ENCODE results near the gene EYA2. TPM values are rescaled to one million over a fixed set of nuclear protein-coding genes. Genes with fewer than 3 reads are reported as not detected.

The EYA2 gene
- total and polyA plus RNA-seq, 4 donors = 0.17 to 0.54 (median 0.23) TPM; not detected in 1

DNA sequence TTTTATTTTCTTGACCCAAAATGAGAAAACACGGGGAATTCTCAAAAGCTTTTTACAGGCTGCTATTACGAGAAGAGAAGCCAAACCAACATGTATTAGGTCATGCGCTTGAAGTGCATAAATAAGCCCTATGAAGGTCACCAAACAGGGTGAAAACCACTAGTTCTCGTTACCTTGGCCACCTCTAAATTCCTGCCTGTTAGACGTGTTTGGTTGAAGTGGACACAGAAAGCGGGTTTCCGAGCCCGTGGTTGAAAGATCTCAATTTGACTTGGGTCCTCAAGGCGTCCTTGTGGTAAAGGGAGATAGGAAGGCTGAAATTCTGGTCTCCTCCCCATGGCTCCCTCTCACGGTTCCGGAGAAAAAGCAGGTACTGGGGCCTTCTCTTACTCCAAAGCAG is 6.2 kb downstream of the EYA2 start:
- no peak for DNase-seq (ENCODE audit: low spot score)
- Histone ChIP-seq H3K27ac (ENCODE audit: low read depth in 1 of 2, low read length in 2 of 2) (no peak overlapping the region), H3K9me3 (ENCODE audit: control insufficient read depth in 4 of 4, low read length in 3 of 4) (no peaks in the 10 kb centered on the region), H3K9ac (ENCODE audit: low read depth in 1 of 2, low read length in 2 of 2) (no peak overlapping the region), H3K4me1 (ENCODE audit: control insufficient read depth in 4 of 4, insufficient read depth in 4 of 4, low read length in 3 of 4) (peaks cover 0 to 3% (median under 1%) of the 10 kb centered on the region in 4 donors), H3K36me3 (ENCODE audit: control insufficient read depth in 4 of 4, insufficient read depth in 3 of 4, low read depth in 1 of 4, low read length in 3 of 4) (no peaks in the 10 kb centered on the region), H3K27me3 (ENCODE audit: control insufficient read depth in 4 of 4, insufficient read depth in 4 of 4, low read length in 3 of 4) (peaks cover 0 to 6% (median 1%) of the 10 kb centered on the region in 4 donors), H3K4me3 (ENCODE audit: low read depth in 1 of 3, low read length in 3 of 3) (no peak overlapping the region)
- TF ChIP-seq RAD21 (IDR thresholded peaks at IDR 0.05) (no peak), FOXA2 (IDR thresholded peaks at IDR 0.05) (no peak), JUND (IDR thresholded peaks at IDR 0.05) (no peak), YY1 (IDR thresholded peaks at IDR 0.05) (no peak), GABPA (IDR thresholded peaks at IDR 0.05 in 1 of 2, conservative IDR thresholded peaks at IDR 0.05 in 1 of 2) (no peak), HNF4G (IDR thresholded peaks at IDR 0.05) (no peak), NR2F2 (IDR thresholded peaks at IDR 0.05) (no peak), SP1 (IDR thresholded peaks at IDR 0.05) (no peak), HNF4A (conservative IDR thresholded peaks at IDR 0.05) (no peak)
- TF ChIP-seq, protein P1, sequence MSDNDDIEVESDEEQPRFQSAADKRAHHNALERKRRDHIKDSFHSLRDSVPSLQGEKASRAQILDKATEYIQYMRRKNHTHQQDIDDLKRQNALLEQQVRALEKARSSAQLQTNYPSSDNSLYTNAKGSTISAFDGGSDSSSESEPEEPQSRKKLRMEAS (IDR thresholded peaks at IDR 0.05) = no peak
- TF ChIP-seq, protein P2, sequence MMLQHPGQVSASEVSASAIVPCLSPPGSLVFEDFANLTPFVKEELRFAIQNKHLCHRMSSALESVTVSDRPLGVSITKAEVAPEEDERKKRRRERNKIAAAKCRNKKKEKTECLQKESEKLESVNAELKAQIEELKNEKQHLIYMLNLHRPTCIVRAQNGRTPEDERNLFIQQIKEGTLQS (IDR thresholded peaks at IDR 0.05) = no peak
- TF ChIP-seq, protein P3, sequence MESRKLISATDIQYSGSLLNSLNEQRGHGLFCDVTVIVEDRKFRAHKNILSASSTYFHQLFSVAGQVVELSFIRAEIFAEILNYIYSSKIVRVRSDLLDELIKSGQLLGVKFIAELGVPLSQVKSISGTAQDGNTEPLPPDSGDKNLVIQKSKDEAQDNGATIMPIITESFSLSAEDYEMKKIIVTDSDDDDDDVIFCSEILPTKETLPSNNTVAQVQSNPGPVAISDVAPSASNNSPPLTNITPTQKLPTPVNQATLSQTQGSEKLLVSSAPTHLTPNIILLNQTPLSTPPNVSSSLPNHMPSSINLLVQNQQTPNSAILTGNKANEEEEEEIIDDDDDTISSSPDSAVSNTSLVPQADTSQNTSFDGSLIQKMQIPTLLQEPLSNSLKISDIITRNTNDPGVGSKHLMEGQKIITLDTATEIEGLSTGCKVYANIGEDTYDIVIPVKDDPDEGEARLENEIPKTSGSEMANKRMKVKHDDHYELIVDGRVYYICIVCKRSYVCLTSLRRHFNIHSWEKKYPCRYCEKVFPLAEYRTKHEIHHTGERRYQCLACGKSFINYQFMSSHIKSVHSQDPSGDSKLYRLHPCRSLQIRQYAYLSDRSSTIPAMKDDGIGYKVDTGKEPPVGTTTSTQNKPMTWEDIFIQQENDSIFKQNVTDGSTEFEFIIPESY (IDR thresholded peaks at IDR 0.05) = no peak
- WGBS = 80% methylated on average over 11 of the region's 11 CpGs

DNA sequence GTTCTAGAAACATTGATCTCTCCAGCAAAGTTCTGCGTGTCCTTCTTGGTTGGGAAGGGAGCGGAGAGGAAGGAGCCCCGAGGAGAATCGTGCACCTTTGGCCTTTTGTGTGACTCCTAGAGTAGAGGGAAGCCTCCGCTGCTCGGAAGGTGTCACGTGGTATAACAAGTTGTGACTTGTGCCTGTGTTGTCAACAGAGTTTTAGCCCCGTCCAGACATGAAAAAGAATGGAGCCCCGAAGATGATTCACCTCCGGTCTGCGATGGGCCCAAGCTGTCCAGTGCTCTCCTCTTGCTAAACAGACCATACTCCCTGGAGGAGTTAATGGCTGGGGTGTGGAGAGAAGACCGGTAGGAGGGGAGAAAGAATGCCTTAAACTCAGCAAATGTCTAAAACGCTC is 7.0 kb downstream of the EYA2 start:
- Histone ChIP-seq H3K9ac (ENCODE audit: low read depth in 1 of 2, low read length in 2 of 2) (no peak overlapping the region), H3K4me1 (ENCODE audit: control insufficient read depth in 4 of 4, insufficient read depth in 4 of 4, low read length in 3 of 4) (peaks cover 0 to 3% (median 0%) of the 10 kb centered on the region in 4 donors), H3K27me3 (ENCODE audit: control insufficient read depth in 4 of 4, insufficient read depth in 4 of 4, low read length in 3 of 4) (peaks cover 0 to 6% (median 0%) of the 10 kb centered on the region in 4 donors), H3K9me3 (ENCODE audit: control insufficient read depth in 4 of 4, low read length in 3 of 4) (no peaks in the 10 kb centered on the region), H3K27ac (ENCODE audit: low read depth in 1 of 2, low read length in 2 of 2) (no peak overlapping the region), H3K4me3 (ENCODE audit: low read depth in 1 of 3, low read length in 3 of 3) (no peak overlapping the region), H3K36me3 (ENCODE audit: control insufficient read depth in 4 of 4, insufficient read depth in 3 of 4, low read depth in 1 of 4, low read length in 3 of 4) (no peaks in the 10 kb centered on the region)
- 78% methylated on average over 13 of the region's 13 CpGs for WGBS
- TF ChIP-seq, protein P4, sequence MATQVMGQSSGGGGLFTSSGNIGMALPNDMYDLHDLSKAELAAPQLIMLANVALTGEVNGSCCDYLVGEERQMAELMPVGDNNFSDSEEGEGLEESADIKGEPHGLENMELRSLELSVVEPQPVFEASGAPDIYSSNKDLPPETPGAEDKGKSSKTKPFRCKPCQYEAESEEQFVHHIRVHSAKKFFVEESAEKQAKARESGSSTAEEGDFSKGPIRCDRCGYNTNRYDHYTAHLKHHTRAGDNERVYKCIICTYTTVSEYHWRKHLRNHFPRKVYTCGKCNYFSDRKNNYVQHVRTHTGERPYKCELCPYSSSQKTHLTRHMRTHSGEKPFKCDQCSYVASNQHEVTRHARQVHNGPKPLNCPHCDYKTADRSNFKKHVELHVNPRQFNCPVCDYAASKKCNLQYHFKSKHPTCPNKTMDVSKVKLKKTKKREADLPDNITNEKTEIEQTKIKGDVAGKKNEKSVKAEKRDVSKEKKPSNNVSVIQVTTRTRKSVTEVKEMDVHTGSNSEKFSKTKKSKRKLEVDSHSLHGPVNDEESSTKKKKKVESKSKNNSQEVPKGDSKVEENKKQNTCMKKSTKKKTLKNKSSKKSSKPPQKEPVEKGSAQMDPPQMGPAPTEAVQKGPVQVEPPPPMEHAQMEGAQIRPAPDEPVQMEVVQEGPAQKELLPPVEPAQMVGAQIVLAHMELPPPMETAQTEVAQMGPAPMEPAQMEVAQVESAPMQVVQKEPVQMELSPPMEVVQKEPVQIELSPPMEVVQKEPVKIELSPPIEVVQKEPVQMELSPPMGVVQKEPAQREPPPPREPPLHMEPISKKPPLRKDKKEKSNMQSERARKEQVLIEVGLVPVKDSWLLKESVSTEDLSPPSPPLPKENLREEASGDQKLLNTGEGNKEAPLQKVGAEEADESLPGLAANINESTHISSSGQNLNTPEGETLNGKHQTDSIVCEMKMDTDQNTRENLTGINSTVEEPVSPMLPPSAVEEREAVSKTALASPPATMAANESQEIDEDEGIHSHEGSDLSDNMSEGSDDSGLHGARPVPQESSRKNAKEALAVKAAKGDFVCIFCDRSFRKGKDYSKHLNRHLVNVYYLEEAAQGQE (IDR thresholded peaks at IDR 0.05) = no peak
- DNase-seq (ENCODE audit: low spot score) = no peak

DNA sequence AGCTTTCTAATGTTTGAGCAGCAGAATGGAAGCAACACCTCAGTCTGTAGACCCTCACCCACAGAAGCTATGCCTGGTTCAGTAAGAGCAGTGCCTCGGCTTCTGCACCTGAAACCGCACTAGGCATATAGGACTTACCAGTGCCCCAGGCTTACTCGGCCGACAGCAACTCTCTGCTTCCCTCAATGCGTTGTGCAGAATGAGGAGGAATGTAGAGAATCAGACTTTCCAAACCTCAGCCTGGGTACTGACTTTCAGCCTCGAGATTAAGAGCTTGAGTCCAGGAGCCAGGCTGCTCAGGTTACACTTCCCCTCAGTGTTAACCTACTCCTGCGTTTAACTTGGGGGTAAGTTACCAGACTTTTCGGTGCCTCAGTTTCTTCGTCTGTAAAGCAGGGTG is 8.6 kb downstream of the EYA2 start:
- no peak for DNase-seq (ENCODE audit: low spot score)
- 62% methylated on average over 9 of the region's 9 CpGs for WGBS
- Histone ChIP-seq H3K27ac (ENCODE audit: low read depth in 1 of 2, low read length in 2 of 2) (no peak overlapping the region), H3K27me3 (ENCODE audit: control insufficient read depth in 4 of 4, insufficient read depth in 4 of 4, low read length in 3 of 4) (no peaks in the 10 kb centered on the region), H3K4me3 (ENCODE audit: low read depth in 1 of 3, low read length in 3 of 3) (no peak overlapping the region), H3K36me3 (ENCODE audit: control insufficient read depth in 4 of 4, insufficient read depth in 3 of 4, low read depth in 1 of 4, low read length in 3 of 4) (no peaks in the 10 kb centered on the region), H3K9me3 (ENCODE audit: control insufficient read depth in 4 of 4, low read length in 3 of 4) (no peaks in the 10 kb centered on the region), H3K9ac (ENCODE audit: low read depth in 1 of 2, low read length in 2 of 2) (no peak overlapping the region), H3K4me1 (ENCODE audit: control insufficient read depth in 4 of 4, insufficient read depth in 4 of 4, low read length in 3 of 4) (no peaks in the 10 kb centered on the region)
- TF ChIP-seq GABPA (IDR thresholded peaks at IDR 0.05 in 1 of 2, conservative IDR thresholded peaks at IDR 0.05 in 1 of 2) (no peak), SP1 (IDR thresholded peaks at IDR 0.05) (no peak), EGR1 (IDR thresholded peaks at IDR 0.05; ENCODE audit: low read depth in 2 of 2) (no peak)
- TF ChIP-seq, protein P3 (IDR thresholded peaks at IDR 0.05) = no peak
